IPS DF 6.9 (cell line): Measurements from ENCODE around the gene PRR7.
A peak's percentile ranks its signal among the peaks of the same experiment; 100 is the strongest.

Source experiments
- DNase-seq: peaks from one replicate; pipeline ENCODE4 v3.0.0-alpha.2; 2013; ENCODE audit warnings: low read depth, low spot score
- H3K27ac ChIP-seq: one replicate; pipeline ENCODE4 v1.5.1; 2013; ENCODE audit warnings: low read length, control low read depth
- H3K27me3 ChIP-seq: 2 replicates; pipeline ENCODE4 v1.6.1; 2013; ENCODE audit warnings: mild to moderate bottlenecking, low read length; ENCODE audit not compliant: control insufficient read depth, insufficient read depth
- H3K36me3 ChIP-seq: 2 replicates; pipeline ENCODE4 v1.6.1; 2013; ENCODE audit warnings: low read length; ENCODE audit not compliant: control insufficient read depth, insufficient read depth
- H3K4me1 ChIP-seq: 2 replicates; pipeline ENCODE4 v1.6.1; 2013; ENCODE audit warnings: low read length; ENCODE audit not compliant: control insufficient read depth, insufficient read depth
- H3K4me3 ChIP-seq: 2 replicates; pipeline ENCODE4 v1.5.1; 2013; ENCODE audit warnings: mild to moderate bottlenecking, low read length
- H3K9me3 ChIP-seq: 2 replicates; pipeline ENCODE4 v1.6.1; 2013; ENCODE audit warnings: low read length, inconsistent platforms; ENCODE audit not compliant: control insufficient read depth, insufficient read depth
- WGBS: extraction: QIAGEN DNeasy Blood & Tissue Kit; methylation state at CpG from one replicate; pipeline ENCODE4 v1.1.7; 2013; ENCODE audit warnings: mixed read lengths, missing lambda C conversion rate; ENCODE audit not compliant: insufficient read length, insufficient coverage; 5-methylcytosine and 5-hydroxymethylcytosine counted together

Gene PRR7

GRCh38 chr5:177491429-177491945 lies 44.9 kb downstream of the PRR7 start:
- Histone ChIP-seq H3K27me3 (no peaks in the 10 kb centered on the region), H3K4me3 (no peak overlapping the region), H3K36me3 (peaks cover 38% of the 10 kb centered on the region), H3K9me3 (no peaks in the 10 kb centered on the region), H3K27ac (no peak overlapping the region), H3K4me1 (peaks cover 11% of the 10 kb centered on the region)
- WGBS, result no CpG with 5 or more reads among the region's 43 CpGs
- DNase-seq, result no peak

GRCh38 chr5:177491983-177492746 lies 45.6 kb downstream of the PRR7 start:
- Histone ChIP-seq H3K4me3 (no peak overlapping the region), H3K36me3 (peaks cover 36% of the 10 kb centered on the region), H3K27me3 (no peaks in the 10 kb centered on the region), H3K9me3 (no peaks in the 10 kb centered on the region), H3K4me1 (peaks cover 11% of the 10 kb centered on the region), H3K27ac (no peak overlapping the region)
- WGBS, result no CpG with 5 or more reads among the region's 54 CpGs
- DNase-seq, result no peak

GRCh38 chr5:177492841-177493240 lies 46.2 kb downstream of the PRR7 start:
- Histone ChIP-seq H3K27ac (no peak overlapping the region), H3K36me3 (peaks cover 29% of the 10 kb centered on the region), H3K9me3 (no peaks in the 10 kb centered on the region), H3K4me1 (peaks cover 11% of the 10 kb centered on the region), H3K27me3 (no peaks in the 10 kb centered on the region), H3K4me3 (no peak overlapping the region)
- WGBS, result no CpG with 5 or more reads among the region's 7 CpGs
- no peak for DNase-seq

- peaks cover 25% of the 10 kb centered on the region for H3K36me3 ChIP-seq
- no CpG with 5 or more reads among the region's 5 CpGs for WGBS
- DNase-seq, result no peak
- no peaks in the 10 kb centered on the region for H3K9me3 ChIP-seq
- H3K4me1 ChIP-seq, result peaks cover 12% of the 10 kb centered on the region
- no peaks in the 10 kb centered on the region; the same call in 1 of the 2 replicates for H3K27me3 ChIP-seq
- H3K4me3 ChIP-seq, result no peak overlapping the region
- H3K27ac ChIP-seq, result no peak overlapping the region
Observed at GRCh38 chr5:177493795-177494345, 47.3 kb downstream of the PRR7 start.

GRCh38 chr5:177494346-177495195 lies 48.0 kb downstream of the PRR7 start:
- H3K4me3 ChIP-seq, result no peak overlapping the region
- WGBS, result no CpG with 5 or more reads among the region's 11 CpGs
- H3K27me3 ChIP-seq, result no peaks in the 10 kb centered on the region; the same call in 1 of the 2 replicates
- peaks cover 20% of the 10 kb centered on the region for H3K36me3 ChIP-seq
- no peak overlapping the region for H3K27ac ChIP-seq
- H3K9me3 ChIP-seq, result no peaks in the 10 kb centered on the region
- DNase-seq, result no peak
- H3K4me1 ChIP-seq, result peaks cover 12% of the 10 kb centered on the region

- Histone ChIP-seq H3K27me3 (no peaks in the 10 kb centered on the region; the same call in 1 of the 2 replicates), H3K4me3 (no peak overlapping the region), H3K9me3 (no peaks in the 10 kb centered on the region), H3K27ac (no peak overlapping the region), H3K4me1 (peaks cover 12% of the 10 kb centered on the region), H3K36me3 (peaks cover 11% of the 10 kb centered on the region)
- no peak for DNase-seq
- WGBS, result no CpG with 5 or more reads among the region's 14 CpGs
Observed at GRCh38 chr5:177495243-177496060, 48.8 kb downstream of the PRR7 start.

GRCh38 chr5:177496070-177496726 lies 49.6 kb downstream of the PRR7 start:
- Histone ChIP-seq H3K4me1 (peaks cover 13% of the 10 kb centered on the region), H3K4me3 (peak overlapping the region; percentile 53; the same call in 1 of the 2 replicates), H3K27me3 (no peaks in the 10 kb centered on the region; the same call in 1 of the 2 replicates), H3K9me3 (no peaks in the 10 kb centered on the region), H3K36me3 (peaks cover 4% of the 10 kb centered on the region; the same call in 1 of the 2 replicates), H3K27ac (no peak overlapping the region)
- no peak for DNase-seq
- no CpG with 5 or more reads among the region's 12 CpGs for WGBS

- no peaks in the 10 kb centered on the region for H3K9me3 ChIP-seq
- no CpG with 5 or more reads among the region's 29 CpGs for WGBS
- H3K4me3 ChIP-seq, result peak overlapping the region; percentile 53; the same call in 1 of the 2 replicates
- H3K27ac ChIP-seq, result no peak overlapping the region
- DNase-seq, result no peak
- H3K4me1 ChIP-seq, result peaks cover 15% of the 10 kb centered on the region
- peaks cover 2% of the 10 kb centered on the region; the same call in 1 of the 2 replicates for H3K36me3 ChIP-seq
- no peaks in the 10 kb centered on the region; the same call in 1 of the 2 replicates for H3K27me3 ChIP-seq
Observed at GRCh38 chr5:177496727-177497291, 50.2 kb downstream of the PRR7 start.

- no CpG with 5 or more reads among the region's 73 CpGs for WGBS
- Histone ChIP-seq H3K4me3 (peak within 1 kb of the TSS; percentile 53; the same call in 1 of the 2 replicates), H3K36me3 (no peaks in the 10 kb centered on the region), H3K27ac (no peak within 1 kb of the TSS), H3K9me3 (no peaks in the 10 kb centered on the region), H3K4me1 (peaks cover 13% of the 10 kb centered on the region), H3K27me3 (no peaks in the 10 kb centered on the region; the same call in 1 of the 2 replicates)
- no peak for DNase-seq
Observed at GRCh38 chr5:177497292-177498012, 50.8 kb downstream of the PRR7 start, which contains the start of gene PDLIM7. Gene PDLIM7 (minus strand): TSS chr5:177497604. CDS start chr5:177496512, 1,092 bp downstream.
